ENCODE data around the gene FAM98B. TPM values are rescaled to one million over a fixed set of nuclear protein-coding genes. Genes with fewer than 3 reads are reported as not detected.

FAM98B gene
- total and polyA plus RNA-seq, 2 donors (not counting 1 experiment from before 2014, with no cell fraction given), result 1.4 to 21.5 TPM

DNA sequence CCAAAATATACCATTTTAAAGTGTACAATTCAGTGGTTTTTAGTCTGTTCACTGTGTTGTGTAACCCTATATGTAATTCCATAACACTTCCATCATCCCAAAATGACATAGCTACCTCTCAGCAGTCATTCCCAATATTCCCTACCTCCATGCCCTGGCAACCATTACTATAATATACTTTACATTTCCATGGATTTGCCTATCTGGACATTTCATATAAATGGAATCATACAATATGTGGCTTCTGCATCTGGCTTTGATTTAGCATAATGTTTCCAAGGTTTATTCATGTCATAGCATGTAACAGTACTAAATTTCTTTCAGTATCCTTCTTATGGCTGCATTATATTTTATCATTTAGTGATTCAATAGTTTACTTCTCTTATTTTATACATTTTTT is 25.3 kb downstream of the FAM98B start:
- intact Hi-C loops (cut with micrococcal nuclease), result no loop called here
- H3K9ac ChIP-seq (ENCODE audit: low read length), result no peak overlapping the region
- POLR2A ChIA-PET, result no interaction called here
- no peaks in the 10 kb centered on the region for H3K27me3 Mint-ChIP-seq
- TF ChIP-seq EZH2 (IDR thresholded peaks at IDR 0.05; ENCODE audit: borderline replicate concordance, insufficient read depth, low read depth, low read length, poor library complexity, severe bottlenecking) (no peak), CTCF (IDR thresholded peaks at IDR 0.05) (no peak)
- H3K27me3 ChIP-seq (replicated peaks in 1 of 4; ENCODE audit: control extremely low read depth in 1 of 4, control insufficient read depth in 3 of 4, insufficient read depth in 4 of 4, low read length in 3 of 4), result no peaks in the 10 kb centered on the region
- no peaks in the 10 kb centered on the region for H3K9me3 Mint-ChIP-seq (ENCODE audit: insufficient read depth)
- no peaks in the 10 kb centered on the region for H3K9me3 ChIP-seq (ENCODE audit: control extremely low read depth in 1 of 3, control insufficient read depth in 2 of 3, insufficient read depth in 1 of 3, low read length in 2 of 3)
- no peaks in the 10 kb centered on the region for H3K79me2 ChIP-seq (ENCODE audit: control insufficient read depth, insufficient read depth, low read length)
- H3K27ac Mint-ChIP-seq, result no peak overlapping the region
- H3K36me3 ChIP-seq (replicated peaks in 1 of 2; ENCODE audit: control extremely low read depth in 1 of 2, control insufficient read depth in 1 of 2, extremely low read depth in 1 of 2, insufficient read depth in 2 of 2, low read length in 1 of 2), result peaks cover 0 to 37% of the 10 kb centered on the region in 2 experiments
- no peak overlapping the region for H2AFZ ChIP-seq (ENCODE audit: insufficient read depth, low read depth, low read length, poor library complexity, severe bottlenecking)
- no peak overlapping the region for H3K4me3 Mint-ChIP-seq
- no peaks in the 10 kb centered on the region for H4K20me1 ChIP-seq (ENCODE audit: control insufficient read depth, insufficient read depth, low read length, poor library complexity, severe bottlenecking)
- H3K4me1 Mint-ChIP-seq, result peaks cover 9% of the 10 kb centered on the region
- no peaks in the 10 kb centered on the region for H3K4me1 ChIP-seq (ENCODE audit: control insufficient read depth in 2 of 2, insufficient read depth in 2 of 2, low read length in 2 of 2)
- no peak overlapping the region for H3K27ac ChIP-seq (ENCODE audit: low read length in 2 of 2)
- DNase-seq (no peak), ATAC-seq (ENCODE audit: low read depth) (no peak)
- CTCF ChIA-PET, result interaction anchor here (2.2 to 7.2 kb wide), 5 partner anchors 39 to 219 kb away, joined by 4 to 145 read pairs (median 29); partner anchors contain the start of gene RASGRP1
- no peak overlapping the region for H3K4me3 ChIP-seq (ENCODE audit: control extremely low read depth in 1 of 5, extremely low read depth in 1 of 5, insufficient read depth in 1 of 5, low read depth in 2 of 5, low read length in 4 of 5)
- H3K4me2 ChIP-seq (replicated peaks; ENCODE audit: low read depth, low read length, poor library complexity, severe bottlenecking), result no peak overlapping the region

DNA sequence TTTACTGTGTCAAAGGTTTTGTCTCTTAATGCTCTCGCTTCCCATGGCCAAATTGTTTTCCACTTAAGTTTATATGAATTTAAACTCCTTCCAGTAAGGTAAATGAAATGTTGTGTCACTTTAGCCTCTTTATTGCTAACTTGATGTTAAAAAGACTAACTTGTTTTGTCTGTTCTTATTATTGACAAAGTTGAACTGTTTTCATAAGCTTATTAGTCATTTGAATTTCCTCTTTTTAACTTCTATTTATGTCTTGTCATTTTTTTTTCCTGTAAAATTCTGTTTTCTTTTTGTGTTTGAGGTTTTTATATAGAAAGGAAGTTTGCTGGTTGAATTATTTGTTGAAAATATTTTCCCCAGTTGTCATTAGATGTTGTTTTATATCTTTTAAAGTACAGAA is 25.8 kb downstream of the FAM98B start:
- H3K4me1 Mint-ChIP-seq, result peaks cover 9% of the 10 kb centered on the region
- Histone ChIP-seq H3K27ac (ENCODE audit: low read length in 2 of 2) (no peak overlapping the region), H3K27me3 (replicated peaks in 1 of 4; ENCODE audit: control extremely low read depth in 1 of 4, control insufficient read depth in 3 of 4, insufficient read depth in 4 of 4, low read length in 3 of 4) (no peaks in the 10 kb centered on the region), H3K4me1 (ENCODE audit: control insufficient read depth in 2 of 2, insufficient read depth in 2 of 2, low read length in 2 of 2) (no peaks in the 10 kb centered on the region), H3K36me3 (replicated peaks in 1 of 2; ENCODE audit: control extremely low read depth in 1 of 2, control insufficient read depth in 1 of 2, extremely low read depth in 1 of 2, insufficient read depth in 2 of 2, low read length in 1 of 2) (peaks cover 0 to 34% of the 10 kb centered on the region in 2 experiments), H3K79me2 (ENCODE audit: control insufficient read depth, insufficient read depth, low read length) (no peaks in the 10 kb centered on the region), H4K20me1 (ENCODE audit: control insufficient read depth, insufficient read depth, low read length, poor library complexity, severe bottlenecking) (no peaks in the 10 kb centered on the region), H3K4me2 (replicated peaks; ENCODE audit: low read depth, low read length, poor library complexity, severe bottlenecking) (no peak overlapping the region), H3K9me3 (ENCODE audit: control extremely low read depth in 1 of 3, control insufficient read depth in 2 of 3, insufficient read depth in 1 of 3, low read length in 2 of 3) (no peaks in the 10 kb centered on the region), H3K4me3 (ENCODE audit: control extremely low read depth in 1 of 5, extremely low read depth in 1 of 5, insufficient read depth in 1 of 5, low read depth in 2 of 5, low read length in 4 of 5) (no peak overlapping the region), H3K9ac (ENCODE audit: low read length) (no peak overlapping the region), H2AFZ (ENCODE audit: insufficient read depth, low read depth, low read length, poor library complexity, severe bottlenecking) (no peak overlapping the region)
- ATAC-seq (ENCODE audit: low read depth) (no peak), DNase-seq (no peak)
- ChIA-PET CTCF (interaction anchor here (1.3 to 7.2 kb wide), 5 partner anchors 40 to 220 kb away, joined by 4 to 145 read pairs (median 7); partner anchors contain the start of gene RASGRP1), POLR2A (no interaction called here)
- H3K4me3 Mint-ChIP-seq, result no peak overlapping the region
- no peak for TF ChIP-seq CTCF (IDR thresholded peaks at IDR 0.05)
- TF ChIP-seq EZH2 (IDR thresholded peaks at IDR 0.05; ENCODE audit: borderline replicate concordance, insufficient read depth, low read depth, low read length, poor library complexity, severe bottlenecking), result no peak
- intact Hi-C loops (cut with micrococcal nuclease), result no loop called here
- H3K9me3 Mint-ChIP-seq (ENCODE audit: insufficient read depth), result no peaks in the 10 kb centered on the region
- no peak overlapping the region for H3K27ac Mint-ChIP-seq
- H3K27me3 Mint-ChIP-seq, result no peaks in the 10 kb centered on the region
- WGBS (ENCODE audit: insufficient coverage), result no CpG with 5 or more reads among the region's 1 CpG

All from B cell (primary cell).